AG08395 (cell line): Measurements from ENCODE around the gene CDKN2B-AS1.

Source experiments
- DNase-seq: peaks from one replicate; pipeline ENCODE4 v3.0.0; 2012; ENCODE audit warnings: mixed read lengths, low spot score

The CDKN2B-AS1 gene

DNA sequence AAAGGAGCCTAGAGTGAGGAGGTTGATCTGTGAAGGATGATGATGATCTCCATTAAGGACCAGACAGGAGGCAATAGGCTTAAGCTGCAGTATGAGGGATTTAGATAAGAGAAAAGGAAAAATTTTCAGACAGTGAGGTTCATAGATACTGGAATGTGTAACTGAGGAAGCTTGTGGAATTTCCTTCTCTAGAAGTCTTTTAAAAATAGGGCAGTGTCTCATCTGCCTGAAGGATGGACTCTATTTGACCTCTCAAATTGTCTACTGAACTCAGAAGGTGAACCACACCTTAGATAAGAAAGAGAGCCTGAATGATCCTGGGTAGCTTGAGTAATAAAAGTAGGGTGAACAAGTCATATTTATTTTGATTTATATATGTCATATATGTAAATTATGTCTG is 162.7 kb downstream of the CDKN2B-AS1 start:
- DNase-seq, result no peak

DNA sequence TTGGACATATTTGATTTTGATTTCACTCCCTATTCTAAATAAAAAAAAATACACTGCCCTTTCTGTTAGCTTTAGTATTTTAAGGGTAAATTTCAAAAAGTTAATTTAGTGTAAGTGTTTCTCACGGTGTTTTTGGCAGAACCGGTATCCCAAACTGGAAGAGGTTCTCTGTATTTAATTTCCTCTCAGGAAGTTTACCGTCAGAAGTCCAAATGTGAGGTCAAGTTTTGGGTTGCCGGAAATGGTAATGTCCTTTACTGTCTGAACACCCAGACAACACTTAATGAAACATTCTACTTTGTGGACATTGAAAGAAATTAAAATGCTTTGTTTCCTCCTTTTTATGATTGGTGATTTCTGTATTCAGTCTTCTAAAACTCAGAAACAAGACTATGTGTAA is 163.2 kb downstream of the CDKN2B-AS1 start:
- DNase-seq, result no peak

- DNase-seq, result no peak
These were observed 163.7 kb downstream of the CDKN2B-AS1 start for GRCh38 chr9:22158271-22158670.

- peak; percentile 3 for DNase-seq
These were observed 164.3 kb downstream of the CDKN2B-AS1 start for GRCh38 chr9:22158927-22159346.

- no peak for DNase-seq
These were observed 165.0 kb downstream of the CDKN2B-AS1 start for GRCh38 chr9:22159586-22159985.

- DNase-seq, result peak; percentile 17
These were observed 165.6 kb downstream of the CDKN2B-AS1 start for GRCh38 chr9:22160221-22160620.

- peak; percentile 52 for DNase-seq
These were observed 170.6 kb downstream of the CDKN2B-AS1 start for GRCh38 chr9:22165144-22165543.

GRCh38 chr9:22169243-22169642 is 174.7 kb downstream of the CDKN2B-AS1 start:
- no peak for DNase-seq

DNA sequence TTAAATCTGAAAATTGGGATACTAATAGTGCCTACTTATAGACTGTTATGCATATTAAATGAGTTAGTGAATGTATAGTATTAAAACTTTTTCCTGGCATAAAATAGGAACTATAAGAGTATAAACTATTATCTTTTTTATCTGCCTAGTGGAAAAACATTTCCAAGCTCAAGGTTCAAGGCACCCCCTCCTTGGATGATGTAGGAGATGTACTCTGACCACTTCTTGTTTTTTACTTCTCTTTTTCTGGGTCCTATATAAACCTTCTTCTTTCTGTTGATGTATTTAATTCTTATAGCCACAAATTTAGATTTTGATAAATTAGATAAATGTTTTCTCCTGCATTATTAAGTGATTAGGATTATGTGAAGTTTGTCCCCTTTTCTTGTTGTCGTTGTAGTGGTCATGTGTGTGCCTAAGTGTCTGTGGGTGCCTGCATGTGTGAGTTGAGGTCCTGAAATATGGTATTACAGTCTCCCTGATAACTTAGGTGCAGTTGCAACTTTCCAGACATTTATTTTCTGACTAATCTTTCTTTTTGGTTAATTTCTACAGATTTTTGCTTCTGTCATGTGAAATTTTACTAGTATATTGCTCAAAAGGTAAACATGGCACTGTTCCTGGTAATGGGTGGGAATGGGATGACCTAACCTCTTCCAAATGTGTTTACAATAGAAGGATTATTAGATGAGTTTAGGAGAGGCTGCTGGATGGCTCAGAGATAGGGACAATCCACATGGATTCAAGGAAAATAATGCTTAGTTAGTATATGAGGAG is 175.3 kb downstream of the CDKN2B-AS1 start:
- DNase-seq, result peak; percentile 55
